SKM-1 (cell line): ENCODE results near the gene MAP3K5.
"Not testable (repeated sequence)": the region's sequence is repeated elsewhere in the genome, so short reads cannot be mapped to it uniquely, and the experiment has no call there.

ENCODE experiments used
- DNase-seq: peaks from one replicate; lab custom pipeline; 2025; ENCODE audit not compliant: unreplicated experiment; lab: John Stamatoyannopoulos, UW

MAP3K5 gene

GRCh38 chr6:136696238-136696637, 96.0 kb downstream of the MAP3K5 start:
- no peak for DNase-seq

- no peak for DNase-seq
These were observed 96.9 kb downstream of the MAP3K5 start for GRCh38 chr6:136695412-136695811.

GRCh38 chr6:136693090-136693489, 99.2 kb downstream of the MAP3K5 start:
- no peak for DNase-seq

GRCh38 chr6:136687894-136688293, 104.4 kb downstream of the MAP3K5 start:
- not testable (repeated sequence) for DNase-seq

- DNase-seq, result no peak
These were observed 106.7 kb downstream of the MAP3K5 start for GRCh38 chr6:136685540-136686108.

- no peak for DNase-seq
These were observed 107.8 kb downstream of the MAP3K5 start for GRCh38 chr6:136684466-136684865.

GRCh38 chr6:136683209-136683941, 108.9 kb downstream of the MAP3K5 start:
- no peak for DNase-seq

- DNase-seq, result no peak
These were observed 110.0 kb downstream of the MAP3K5 start for GRCh38 chr6:136682292-136682691.

GRCh38 chr6:136677822-136678221, 114.5 kb downstream of the MAP3K5 start:
- DNase-seq, result no peak

- DNase-seq, result no peak
These were observed 114.9 kb downstream of the MAP3K5 start for GRCh38 chr6:136677344-136677743.

GRCh38 chr6:136676075-136676474, 116.2 kb downstream of the MAP3K5 start:
- no peak for DNase-seq

GRCh38 chr6:136673571-136673970, 118.7 kb downstream of the MAP3K5 start:
- DNase-seq, result no peak

- no peak for DNase-seq
These were observed 120.1 kb downstream of the MAP3K5 start for GRCh38 chr6:136672144-136672543.

GRCh38 chr6:136669299-136669699, 123.0 kb downstream of the MAP3K5 start:
- DNase-seq, result no peak

GRCh38 chr6:136668571-136668970, 123.7 kb downstream of the MAP3K5 start:
- DNase-seq, result no peak

GRCh38 chr6:136666041-136666440, 126.2 kb downstream of the MAP3K5 start:
- DNase-seq, result no peak

- DNase-seq, result no peak
These were observed 129.7 kb downstream of the MAP3K5 start for GRCh38 chr6:136662347-136663237.

GRCh38 chr6:136660727-136661126, 131.6 kb downstream of the MAP3K5 start:
- no peak for DNase-seq

GRCh38 chr6:136659991-136660499, 132.2 kb downstream of the MAP3K5 start:
- no peak for DNase-seq

GRCh38 chr6:136658711-136659110, 133.6 kb downstream of the MAP3K5 start:
- no peak for DNase-seq

- no peak for DNase-seq
These were observed 134.6 kb downstream of the MAP3K5 start for GRCh38 chr6:136657666-136658065.

- no peak for DNase-seq
These were observed 136.2 kb downstream of the MAP3K5 start for GRCh38 chr6:136656121-136656520.
